Mesendoderm (in vitro differentiated cells): ENCODE results near the gene CAPRIN2.

Experiments used
- DNase-seq: peaks from one replicate; pipeline ENCODE4 v3.0.0; 2013
- H2AK5ac ChIP-seq: 2 replicates; pipeline ENCODE4 v1.6.1; 2013; ENCODE audit warnings: low read length, inconsistent platforms
- H2BK120ac ChIP-seq: 2 replicates; pipeline ENCODE4 v1.6.1; 2013; ENCODE audit warnings: low read depth, mild to moderate bottlenecking, low read length, moderate library complexity, mixed read lengths
- H2BK15ac ChIP-seq: replicated peaks from 2 replicates; pipeline ENCODE4 v1.6.1; 2013; ENCODE audit warnings: low read depth, mild to moderate bottlenecking, moderate library complexity
- H2BK5ac ChIP-seq: 2 replicates; pipeline ENCODE4 v1.6.1; 2013; ENCODE audit warnings: low read length, inconsistent platforms
- H3K18ac ChIP-seq: 2 replicates; pipeline ENCODE4 v1.6.1; 2013; ENCODE audit warnings: mild to moderate bottlenecking, low read length, mixed read lengths
- H3K23ac ChIP-seq: one replicate; pipeline ENCODE4 v1.6.1; 2013; ENCODE audit warnings: low read length
- H3K27ac ChIP-seq: 2 replicates; pipeline ENCODE4 v1.5.1; 2013; ENCODE audit warnings: low read depth, mild to moderate bottlenecking, inconsistent platforms, low read length, moderate library complexity
- H3K27me3 ChIP-seq: 2 replicates; pipeline ENCODE4 v1.6.1; 2013; ENCODE audit warnings: low read length, control low read depth, mild to moderate bottlenecking, inconsistent platforms; ENCODE audit not compliant: insufficient read depth, poor library complexity
- H3K36me3 ChIP-seq: 2 replicates; pipeline ENCODE4 v1.6.1; 2013; ENCODE audit warnings: low read length, inconsistent platforms; ENCODE audit not compliant: control insufficient read depth, insufficient read depth
- H3K4ac ChIP-seq: one replicate; pipeline ENCODE4 v1.6.1; 2013; ENCODE audit warnings: low read depth, mild to moderate bottlenecking, low read length, moderate library complexity
- H3K4me1 ChIP-seq: 2 replicates; pipeline ENCODE4 v1.6.1; 2013; ENCODE audit warnings: low read depth, low read length, inconsistent platforms; ENCODE audit not compliant: control insufficient read depth
- H3K4me2 ChIP-seq: 2 replicates; pipeline ENCODE4 v1.6.1; 2013; ENCODE audit warnings: low read length
- H3K4me3 ChIP-seq: 2 replicates; pipeline ENCODE4 v1.5.1; 2013; ENCODE audit warnings: mild to moderate bottlenecking, low read length
- H3K56ac ChIP-seq: one replicate; pipeline ENCODE4 v1.6.1; 2013; ENCODE audit warnings: low read length
- H3K79me1 ChIP-seq: 2 replicates; pipeline ENCODE4 v1.6.1; 2013; ENCODE audit warnings: low read length, inconsistent platforms
- H3K79me2 ChIP-seq: 2 replicates; pipeline ENCODE4 v1.6.1; 2013; ENCODE audit warnings: mild to moderate bottlenecking, low read length; ENCODE audit not compliant: control insufficient read depth, insufficient read depth
- H3K9ac ChIP-seq: 2 replicates; pipeline ENCODE4 v1.6.1; 2013; ENCODE audit warnings: low read length, inconsistent platforms
- H4K5ac ChIP-seq: one replicate; pipeline ENCODE4 v1.6.1; 2013; ENCODE audit warnings: low read length
- H4K8ac ChIP-seq: one replicate; pipeline ENCODE4 v1.6.1; 2013; ENCODE audit warnings: low read depth, mild to moderate bottlenecking, control low read depth, low read length, moderate library complexity
- WGBS: extraction: QIAGEN DNeasy Blood & Tissue Kit; methylation state at CpG from one replicate; pipeline ENCODE4 v1.1.7; 2013; ENCODE audit warnings: low lambda C conversion rate, missing lambda C conversion rate; ENCODE audit not compliant: insufficient coverage; ENCODE audit errors: extremely low coverage; 5-methylcytosine and 5-hydroxymethylcytosine counted together

CAPRIN2 gene

DNA sequence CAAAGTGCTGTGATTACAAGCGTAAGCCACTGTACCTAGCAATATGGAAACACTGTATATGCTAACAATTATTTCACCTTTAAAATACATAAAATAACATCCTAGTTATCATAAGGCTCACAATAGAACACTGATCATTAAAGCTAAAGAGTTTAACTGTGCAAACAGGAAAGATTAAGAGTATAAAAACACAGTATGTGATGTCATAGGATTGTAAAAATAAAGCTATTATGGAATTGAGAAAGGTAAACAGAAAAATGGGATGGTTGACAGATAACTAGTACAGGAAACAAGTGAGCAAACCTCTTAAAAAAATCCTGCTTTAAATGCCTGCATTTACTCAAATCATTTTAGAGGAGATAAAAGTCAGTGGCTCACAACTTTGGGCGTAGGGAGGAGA lies 48.3 kb downstream of the CAPRIN2 start:
- DNase-seq, result no peak
- H3K18ac ChIP-seq, result no peak overlapping the region

DNA sequence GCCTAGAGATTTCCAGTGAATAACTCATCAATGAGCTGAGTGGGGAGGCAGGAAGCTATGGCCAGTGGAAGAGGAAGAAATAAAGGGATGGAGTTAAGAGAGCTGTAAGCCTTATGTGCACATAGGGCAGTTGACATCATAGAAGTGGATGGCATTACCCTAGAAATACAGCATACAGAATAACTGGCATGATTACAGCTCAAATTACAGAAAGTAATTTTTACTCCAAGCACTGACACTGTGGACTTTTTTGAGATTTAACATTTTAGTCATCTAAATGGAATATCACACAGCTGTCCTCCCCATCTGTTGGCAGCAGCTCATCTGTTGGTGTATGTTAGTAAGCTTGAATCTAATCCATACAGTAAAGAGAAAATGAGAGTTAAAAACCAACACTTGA lies 53.7 kb downstream of the CAPRIN2 start:
- no peak overlapping the region for H3K4me2 ChIP-seq
- DNase-seq, result no peak

More for the DNA sequence above, 48.3 kb downstream of the CAPRIN2 start:
- Histone ChIP-seq H3K79me2 (no peaks in the 10 kb centered on the region), H2BK120ac (no peak overlapping the region), H2BK15ac (no peak overlapping the region), H2AK5ac (no peak overlapping the region), H3K4me3 (no peak overlapping the region), H3K4me1 (no peaks in the 10 kb centered on the region), H3K27me3 (no peaks in the 10 kb centered on the region), H4K8ac (no peak overlapping the region), H3K4me2 (no peak overlapping the region), H4K5ac (no peak overlapping the region), H3K27ac (no peak overlapping the region), H3K4ac (no peak overlapping the region), H2BK5ac (no peak overlapping the region), H3K9ac (no peak overlapping the region), H3K79me1 (no peaks in the 10 kb centered on the region), H3K23ac (no peak overlapping the region), H3K56ac (no peak overlapping the region), H3K36me3 (peaks cover 10% of the 10 kb centered on the region)
- no CpG with 5 or more reads among the region's 2 CpGs for WGBS

DNA sequence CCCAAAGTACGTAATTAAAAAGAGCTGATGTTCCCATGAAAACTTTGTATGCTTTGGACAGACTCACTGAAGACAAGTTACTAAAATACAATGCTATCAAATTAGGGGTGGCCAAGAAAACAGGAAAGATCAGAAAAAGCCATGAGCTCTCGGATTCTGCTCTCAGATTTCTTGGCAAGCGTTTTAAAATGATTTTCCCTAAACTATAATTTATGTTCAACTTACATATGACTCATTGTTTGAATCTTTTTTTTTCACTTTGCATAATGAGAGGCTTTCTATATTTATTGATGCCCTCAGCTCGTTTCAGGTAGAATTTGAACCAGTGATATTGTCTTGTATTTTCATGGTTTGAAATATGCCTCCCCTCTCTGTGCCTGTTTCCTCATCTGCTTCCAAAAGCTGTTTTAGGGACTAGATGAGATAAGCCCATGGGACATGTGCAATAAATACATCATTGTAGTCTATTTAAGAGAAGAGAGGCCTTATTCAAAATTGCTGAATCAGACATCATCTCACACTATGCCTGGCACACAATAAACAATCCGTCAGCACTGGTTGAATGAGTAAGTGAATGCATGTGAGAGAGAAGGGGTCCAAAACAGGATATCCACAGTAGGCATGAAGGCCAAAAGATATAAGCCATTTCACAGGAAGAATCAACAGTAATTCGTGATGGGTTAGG lies 54.4 kb downstream of the CAPRIN2 start:
- Histone ChIP-seq H3K56ac (no peak overlapping the region), H2BK5ac (no peak overlapping the region), H3K27ac (no peak overlapping the region), H3K18ac (no peak overlapping the region), H4K8ac (no peak overlapping the region), H3K9ac (no peak overlapping the region), H3K23ac (no peak overlapping the region), H2BK120ac (no peak overlapping the region), H3K79me2 (no peaks in the 10 kb centered on the region), H3K36me3 (no peaks in the 10 kb centered on the region), H4K5ac (no peak overlapping the region), H2BK15ac (no peak overlapping the region), H3K4me3 (no peak overlapping the region), H2AK5ac (no peak overlapping the region), H3K4ac (no peak overlapping the region), H3K4me2 (no peak overlapping the region), H3K4me1 (no peaks in the 10 kb centered on the region), H3K79me1 (no peaks in the 10 kb centered on the region), H3K27me3 (no peaks in the 10 kb centered on the region)
- no peak for DNase-seq
- no CpG with 5 or more reads among the region's 6 CpGs for WGBS

More for the DNA sequence above, 53.7 kb downstream of the CAPRIN2 start:
- Histone ChIP-seq H2AK5ac (no peak overlapping the region), H3K56ac (no peak overlapping the region), H3K27ac (no peak overlapping the region), H3K4me3 (no peak overlapping the region), H2BK120ac (no peak overlapping the region), H3K36me3 (no peaks in the 10 kb centered on the region), H3K4me1 (no peaks in the 10 kb centered on the region), H4K8ac (no peak overlapping the region), H3K79me1 (no peaks in the 10 kb centered on the region), H3K4ac (no peak overlapping the region), H2BK15ac (no peak overlapping the region), H3K9ac (no peak overlapping the region), H3K23ac (no peak overlapping the region), H3K18ac (no peak overlapping the region), H2BK5ac (no peak overlapping the region), H3K27me3 (no peaks in the 10 kb centered on the region), H4K5ac (no peak overlapping the region), H3K79me2 (no peaks in the 10 kb centered on the region)

DNA sequence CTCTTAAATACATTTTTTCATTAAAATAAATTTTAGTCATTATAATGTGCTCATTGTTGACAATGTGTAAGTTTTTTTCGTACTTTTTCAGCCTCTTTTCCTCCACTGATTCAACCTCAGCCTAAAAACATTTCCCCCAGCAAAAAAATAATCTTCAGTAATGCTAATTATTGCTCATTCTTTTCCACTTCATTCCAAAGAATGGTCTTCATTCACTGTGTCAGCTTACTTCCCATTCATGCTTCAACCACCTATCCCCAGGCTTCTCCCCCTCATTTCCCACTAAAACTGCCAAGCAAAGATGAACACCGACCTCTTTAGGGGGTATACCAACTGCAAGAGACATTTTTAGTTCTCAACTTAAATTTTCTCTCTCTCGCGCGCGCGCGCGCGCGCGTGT lies 56.4 kb downstream of the CAPRIN2 start:
- DNase-seq, result no peak
- WGBS, result no CpG with 5 or more reads among the region's 12 CpGs

DNA sequence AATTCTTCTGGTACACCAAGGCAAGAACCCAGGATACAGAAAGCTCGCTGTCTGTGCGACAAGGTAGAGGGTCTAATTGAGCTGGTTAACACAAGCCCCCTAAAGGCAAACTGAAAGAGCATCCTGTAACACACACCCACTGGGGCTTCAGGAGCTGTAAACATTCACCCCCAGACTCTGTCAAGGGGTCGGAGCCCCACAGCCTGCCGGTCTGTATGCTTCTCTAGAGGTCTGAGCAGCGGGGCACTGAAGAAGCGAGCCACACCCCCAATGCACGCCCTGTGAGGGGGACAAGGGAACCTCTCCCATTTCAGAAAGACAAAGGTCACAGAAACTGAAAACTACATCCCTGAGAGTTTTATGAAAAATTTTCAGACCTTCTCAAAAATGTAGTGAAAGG lies 57.8 kb downstream of the CAPRIN2 start:
- no peak overlapping the region for H2BK120ac ChIP-seq
- H2AK5ac ChIP-seq, result no peak overlapping the region
- H3K79me2 ChIP-seq, result peaks cover 3% of the 10 kb centered on the region
- no peak overlapping the region for H4K8ac ChIP-seq
- H3K18ac ChIP-seq, result no peak overlapping the region
- DNase-seq, result no peak
- no peak overlapping the region for H3K56ac ChIP-seq
- WGBS, result no CpG with 5 or more reads among the region's 7 CpGs
- H3K23ac ChIP-seq, result no peak overlapping the region
- no peak overlapping the region for H3K4me3 ChIP-seq
- no peaks in the 10 kb centered on the region for H3K27me3 ChIP-seq
- no peak overlapping the region for H3K9ac ChIP-seq
- no peak overlapping the region for H3K4ac ChIP-seq
- no peaks in the 10 kb centered on the region for H3K4me1 ChIP-seq
- no peak overlapping the region for H2BK15ac ChIP-seq
- H3K36me3 ChIP-seq, result no peaks in the 10 kb centered on the region
- H3K4me2 ChIP-seq, result no peak overlapping the region
- no peak overlapping the region for H2BK5ac ChIP-seq
- no peak overlapping the region for H3K27ac ChIP-seq
- peaks cover 4% of the 10 kb centered on the region for H3K79me1 ChIP-seq
- H4K5ac ChIP-seq, result no peak overlapping the region

More for the DNA sequence above, 56.4 kb downstream of the CAPRIN2 start:
- H4K8ac ChIP-seq, result no peak overlapping the region
- no peak overlapping the region for H4K5ac ChIP-seq
- H2BK5ac ChIP-seq, result no peak overlapping the region
- peaks cover 1% of the 10 kb centered on the region for H3K79me2 ChIP-seq
- H3K4ac ChIP-seq, result no peak overlapping the region
- H3K27me3 ChIP-seq, result no peaks in the 10 kb centered on the region
- no peak overlapping the region for H3K56ac ChIP-seq
- H2BK15ac ChIP-seq, result no peak overlapping the region
- no peak overlapping the region for H2AK5ac ChIP-seq
- no peaks in the 10 kb centered on the region for H3K36me3 ChIP-seq
- H3K79me1 ChIP-seq, result peaks cover under 1% of the 10 kb centered on the region
- H2BK120ac ChIP-seq, result no peak overlapping the region
- no peak overlapping the region for H3K4me2 ChIP-seq
- H3K23ac ChIP-seq, result no peak overlapping the region
- no peak overlapping the region for H3K18ac ChIP-seq
- H3K27ac ChIP-seq, result no peak overlapping the region
- H3K4me3 ChIP-seq, result no peak overlapping the region
- no peaks in the 10 kb centered on the region for H3K4me1 ChIP-seq
- H3K9ac ChIP-seq, result no peak overlapping the region

DNA sequence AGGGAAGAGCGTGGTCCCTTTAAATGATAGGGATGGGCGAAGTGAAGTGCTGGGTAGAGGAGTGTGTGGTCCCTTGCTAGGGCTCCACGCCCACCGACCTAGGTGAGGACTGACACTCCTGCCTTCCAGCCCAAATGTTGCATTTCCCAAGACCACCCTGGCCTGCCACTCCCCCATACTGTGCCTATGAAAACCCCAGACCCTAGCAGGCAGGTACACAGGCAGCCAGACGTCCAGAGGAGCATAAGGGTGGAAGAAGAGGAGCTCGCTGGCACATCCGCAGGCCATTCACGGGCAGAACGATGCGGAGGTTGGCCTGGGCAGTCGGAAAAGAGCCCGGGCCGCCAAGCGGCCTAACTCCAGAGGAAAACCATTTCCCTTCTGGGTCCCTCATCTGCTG lies 58.3 kb downstream of the CAPRIN2 start:
- Histone ChIP-seq H3K4me2 (peak overlapping the region; percentile 11), H3K27ac (no peak overlapping the region), H2BK5ac (no peak overlapping the region), H2BK15ac (no peak overlapping the region), H3K79me1 (peaks cover 4% of the 10 kb centered on the region), H3K4ac (no peak overlapping the region), H3K9ac (no peak overlapping the region), H3K56ac (peak overlapping the region; percentile 59), H2AK5ac (no peak overlapping the region), H3K18ac (no peak overlapping the region), H3K27me3 (no peaks in the 10 kb centered on the region), H3K36me3 (no peaks in the 10 kb centered on the region), H4K8ac (no peak overlapping the region), H4K5ac (no peak overlapping the region), H2BK120ac (no peak overlapping the region), H3K23ac (no peak overlapping the region), H3K4me3 (no peak overlapping the region), H3K4me1 (no peaks in the 10 kb centered on the region), H3K79me2 (peaks cover 3% of the 10 kb centered on the region)
- peak; percentile 29 for DNase-seq
- no CpG with 5 or more reads among the region's 14 CpGs for WGBS
